K562 (cell line): ENCODE measurements around the gene HS6ST1.

ENCODE experiments used
- ARID3A ChIP-seq: IDR thresholded peaks from 2 replicates; pipeline ENCODE4 v1.6.1; 2012; ENCODE audit warnings: low read depth, low read length, improper control_type of control experiment, borderline replicate concordance
- BHLHE40 ChIP-seq: IDR thresholded peaks from 2 replicates; pipeline ENCODE4 v1.6.1; 2011; ENCODE audit warnings: low read length, improper control_type of control experiment
- CHD2 ChIP-seq: IDR thresholded peaks from 2 replicates; pipeline ENCODE4 v1.6.1; 2011; ENCODE audit warnings: low read depth, low read length
- CREBBP ChIP-seq: IDR thresholded peaks from one replicate; pipeline ENCODE4 v1.6.1; 2012; ENCODE audit warnings: low read depth, mild to moderate bottlenecking, control low read depth, inconsistent platforms, low read length
- CTCF ChIP-seq, 3 experiments: IDR thresholded peaks in 2 of 3; conservative IDR thresholded peaks in 1 of 3; 2 replicates each; pipeline ENCODE4 v1.5.1; 2011 to 2012; ENCODE audit warnings: low read length in 3 of 3, mild to moderate bottlenecking in 3 of 3, control low read depth in 2 of 3, improper control_type of control experiment in 1 of 3, inconsistent platforms in 1 of 3, low read depth in 1 of 3, mixed read lengths in 1 of 3, moderate library complexity in 1 of 3; ENCODE audit not compliant: insufficient read depth in 2 of 3
- FOXJ3 ChIP-seq: sonication (generic); formaldehyde crosslinking; IDR thresholded peaks from 2 replicates; pipeline ENCODE4 v1.4.0; 2020; ENCODE audit warnings: mild to moderate bottlenecking, missing genetic modification reagents
- JUND ChIP-seq, 2 experiments: IDR thresholded peaks; 2 replicates in 1 of 2; 3 replicates in 1 of 2; pipeline ENCODE4 v1.6.1; 2011; ENCODE audit warnings: borderline replicate concordance in 2 of 2, low read depth in 2 of 2, low read length in 2 of 2, improper control_type of control experiment in 1 of 2, missing biosample characterization in 1 of 2, missing genetic modification characterization in 1 of 2, missing genetic modification reagents in 1 of 2
- NFIC ChIP-seq: fragments of 450-650 bp; IDR thresholded peaks from 2 replicates; pipeline ENCODE4 v1.6.1; 2017; ENCODE audit warnings: mild to moderate bottlenecking, inconsistent platforms
- PHF8 ChIP-seq: fragments of 200-600 bp; sonication (generic); IDR thresholded peaks from 2 replicates; pipeline ENCODE4 v1.6.1; 2012; ENCODE audit warnings: mixed run types, mild to moderate bottlenecking, inconsistent platforms, low read length, moderate library complexity, borderline replicate concordance
- RAD21 ChIP-seq, 2 experiments: fragments of 250-450 bp in 1 of 2; fragments of 450-650 bp in 1 of 2; sonication (Bioruptor Pico) in 1 of 2; formaldehyde crosslinking in 1 of 2; IDR thresholded peaks in 1 of 2; conservative IDR thresholded peaks in 1 of 2; 2 replicates each; pipeline versions ENCODE4 v1.4.0 to v1.8.0; 2020 to 2022; ENCODE audit warnings: mild to moderate bottlenecking in 2 of 2, moderate library complexity in 1 of 2
- ZNF197 ChIP-seq: fragments of 200-800 bp; sonication (Bioruptor generic); IDR thresholded peaks from 2 replicates; pipeline ENCODE4 v1.6.1; 2016; ENCODE audit warnings: low read depth, missing genetic modification characterization, missing compliant biosample characterization

GRCh38 chr2:128320192-128320905, 1.7 kb upstream of the HS6ST1 start:
- TF ChIP-seq FOXJ3 (CRISPR knock-in tag) (no peak), JUND (IDR thresholded peaks at IDR 0.05; ENCODE audit: borderline replicate concordance, low read depth, low read length) (no peak), JUND (tag; IDR thresholded peaks at IDR 0.05; ENCODE audit: borderline replicate concordance, low read depth, low read length) (no peak), BHLHE40 (no peak), CTCF (IDR thresholded peaks at IDR 0.05 in 2 of 3, conservative IDR thresholded peaks at IDR 0.05 in 1 of 3; ENCODE audit: insufficient read depth in 2 of 3, low read depth in 1 of 3, low read length in 3 of 3) (no peak), NFIC (no peak), ARID3A (no peak), CHD2 (no peak), PHF8 (no peak), ZNF197 (no peak), RAD21 (CRISPR knock-in tag; conservative IDR thresholded peaks at IDR 0.05 in 1 of 2, IDR thresholded peaks at IDR 0.05 in 1 of 2) (no peak), CREBBP (no peak)
